ENCODE measurements around the gene STAT2. TPM values are rescaled to one million over a fixed set of nuclear protein-coding genes. Genes with fewer than 3 reads are reported as not detected.

Gene STAT2
- total RNA-seq, 1 experiment from 2014 or later, result 76.6 TPM

GRCh38 chr12:56389412-56389811 is 29.5 kb upstream of the STAT2 start:
- POLR2A ChIA-PET (ENCODE audit: unreplicated experiment), result interaction anchor here (0.6 kb wide), 1 partner anchor 51 kb away, joined by 3 read pairs; no protein-coding TSS in a partner anchor
- CTCF ChIA-PET, result no interaction called here

DNA sequence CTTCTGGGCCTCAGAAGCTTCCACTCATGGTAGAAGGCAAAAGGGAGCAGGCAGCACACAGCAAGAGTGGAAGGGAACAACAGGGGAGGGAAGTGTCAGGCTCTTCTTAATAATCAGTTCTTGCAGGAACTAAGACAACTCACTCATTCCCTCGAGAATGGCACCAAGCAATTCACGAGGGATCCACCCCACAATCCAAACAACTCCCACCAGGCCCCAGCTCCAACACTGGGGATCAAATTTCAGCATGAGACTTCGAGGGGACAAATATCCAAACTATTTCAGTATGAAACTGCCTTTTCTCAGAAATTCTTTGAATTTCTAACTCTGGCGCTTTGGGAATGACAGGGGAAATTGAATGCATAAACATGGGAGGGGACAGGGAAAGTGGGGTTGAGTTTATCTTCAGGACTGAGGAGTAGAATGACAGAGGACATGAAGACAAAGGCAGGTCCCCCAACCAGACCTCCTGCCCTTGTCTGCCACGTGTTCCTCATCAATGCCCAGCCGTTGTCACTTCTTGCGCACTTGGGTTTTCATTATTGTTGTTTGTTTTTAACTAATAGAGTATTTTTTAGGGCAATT is 27.3 kb upstream of the STAT2 start:
- H4K20me1 ChIP-seq (ENCODE audit: insufficient read depth), result no peaks in the 10 kb centered on the region
- ChIA-PET CTCF (no interaction called here), POLR2A (ENCODE audit: unreplicated experiment) (interaction anchor here (0.6 kb wide), 1 partner anchor 246 kb away, joined by 5 read pairs; no protein-coding TSS in a partner anchor)
- no peaks in the 10 kb centered on the region for H3K27me3 ChIP-seq (ENCODE audit: insufficient read depth, low read depth)
- no peak overlapping the region for H3K4me2 ChIP-seq
- H2AFZ ChIP-seq, result no peak overlapping the region
- TF ChIP-seq EZH2 (IDR thresholded peaks at IDR 0.05; ENCODE audit: low read depth) (no peak), CTCF (conservative IDR thresholded peaks at IDR 0.05) (no peak)
- intact Hi-C loops (cut with micrococcal nuclease; ENCODE audit: unreplicated experiment), result no loop called here
- BruUV-seq (replicated peaks), result no TSS peak
- H3K79me2 ChIP-seq (ENCODE audit: low read depth), result no peaks in the 10 kb centered on the region
- H3K9me2 ChIP-seq (ENCODE audit: insufficient read depth), result no peaks in the 10 kb centered on the region
- H3K4me3 ChIP-seq, result no peak overlapping the region
- no peaks in the 10 kb centered on the region for H3K9me3 ChIP-seq (ENCODE audit: insufficient read depth, low read depth)
- H3K27ac ChIP-seq, result no peak overlapping the region
- no peaks in the 10 kb centered on the region for H3F3A ChIP-seq (ENCODE audit: insufficient read depth, low read depth)
- 0 out of 2 replicates have a peak, but pooled peaks cover 8% of the 10 kb centered on the region for H3K4me1 ChIP-seq (replicated peaks; ENCODE audit: insufficient read depth)
- DNase-seq, result no peak
- H3K36me3 ChIP-seq (ENCODE audit: low read depth), result no peaks in the 10 kb centered on the region

More at GRCh38 chr12:56389412-56389811, 29.5 kb upstream of the STAT2 start:
- H3K4me3 ChIP-seq, result no peak overlapping the region
- TF ChIP-seq CTCF (conservative IDR thresholded peaks at IDR 0.05), result no peak
- no peak for TF ChIP-seq EZH2 (IDR thresholded peaks at IDR 0.05; ENCODE audit: low read depth)
- H3K9me2 ChIP-seq (ENCODE audit: insufficient read depth), result no peaks in the 10 kb centered on the region
- no peaks in the 10 kb centered on the region for H3K27me3 ChIP-seq (ENCODE audit: insufficient read depth, low read depth)
- no peak overlapping the region for H2AFZ ChIP-seq
- DNase-seq, result no peak
- H3K36me3 ChIP-seq (ENCODE audit: low read depth), result no peaks in the 10 kb centered on the region
- no peaks in the 10 kb centered on the region for H4K20me1 ChIP-seq (ENCODE audit: insufficient read depth)
- 0 out of 2 replicates have a peak, but pooled peaks cover 2% of the 10 kb centered on the region for H3K9me3 ChIP-seq (ENCODE audit: insufficient read depth, low read depth)
- no peak overlapping the region for H3K27ac ChIP-seq
- no peaks in the 10 kb centered on the region for H3K79me2 ChIP-seq (ENCODE audit: low read depth)
- H3F3A ChIP-seq (ENCODE audit: insufficient read depth, low read depth), result no peaks in the 10 kb centered on the region
- no peak overlapping the region for H3K4me2 ChIP-seq
- no TSS peak for BruUV-seq (replicated peaks)
- H3K4me1 ChIP-seq (replicated peaks; ENCODE audit: insufficient read depth), result 0 out of 2 replicates have a peak, but pooled peaks cover 8% of the 10 kb centered on the region
- intact Hi-C loops (cut with micrococcal nuclease; ENCODE audit: unreplicated experiment), result no loop called here

GRCh38 chr12:56385873-56386272 is 26.0 kb upstream of the STAT2 start:
- intact Hi-C loops (cut with micrococcal nuclease; ENCODE audit: unreplicated experiment), result no loop called here
- Histone ChIP-seq H3K4me1 (replicated peaks; ENCODE audit: insufficient read depth) (0 out of 2 replicates have a peak, but pooled peaks cover 8% of the 10 kb centered on the region), H3K36me3 (ENCODE audit: low read depth) (no peaks in the 10 kb centered on the region), H4K20me1 (ENCODE audit: insufficient read depth) (no peaks in the 10 kb centered on the region), H2AFZ (no peak overlapping the region), H3K27ac (no peak overlapping the region), H3K9me2 (ENCODE audit: insufficient read depth) (no peaks in the 10 kb centered on the region), H3K4me2 (no peak overlapping the region), H3K4me3 (no peak overlapping the region), H3F3A (ENCODE audit: insufficient read depth, low read depth) (no peaks in the 10 kb centered on the region), H3K9me3 (ENCODE audit: insufficient read depth, low read depth) (no peaks in the 10 kb centered on the region), H3K27me3 (ENCODE audit: insufficient read depth, low read depth) (no peaks in the 10 kb centered on the region), H3K79me2 (ENCODE audit: low read depth) (no peaks in the 10 kb centered on the region)
- CTCF ChIA-PET, result no interaction called here
- POLR2A ChIA-PET (ENCODE audit: unreplicated experiment), result interaction anchor here (0.7 kb wide), 1 partner anchor 40 kb away, joined by 3 read pairs; no protein-coding TSS in a partner anchor
- TF ChIP-seq EZH2 (IDR thresholded peaks at IDR 0.05; ENCODE audit: low read depth), result no peak
- no peak for TF ChIP-seq CTCF (conservative IDR thresholded peaks at IDR 0.05)
- BruUV-seq (replicated peaks), result no TSS peak
- peak; percentile 24 to 35 for DNase-seq

Data from PC-9 (cell line).